ENCODE measurements around the gene ZBED4. TPM values are rescaled to one million over a fixed set of nuclear protein-coding genes. Genes with fewer than 3 reads are reported as not detected.

The ZBED4 gene
- total RNA-seq, 4 donors from 2014 or later, result 11.9 to 19.4 (median 18.2) TPM

DNA sequence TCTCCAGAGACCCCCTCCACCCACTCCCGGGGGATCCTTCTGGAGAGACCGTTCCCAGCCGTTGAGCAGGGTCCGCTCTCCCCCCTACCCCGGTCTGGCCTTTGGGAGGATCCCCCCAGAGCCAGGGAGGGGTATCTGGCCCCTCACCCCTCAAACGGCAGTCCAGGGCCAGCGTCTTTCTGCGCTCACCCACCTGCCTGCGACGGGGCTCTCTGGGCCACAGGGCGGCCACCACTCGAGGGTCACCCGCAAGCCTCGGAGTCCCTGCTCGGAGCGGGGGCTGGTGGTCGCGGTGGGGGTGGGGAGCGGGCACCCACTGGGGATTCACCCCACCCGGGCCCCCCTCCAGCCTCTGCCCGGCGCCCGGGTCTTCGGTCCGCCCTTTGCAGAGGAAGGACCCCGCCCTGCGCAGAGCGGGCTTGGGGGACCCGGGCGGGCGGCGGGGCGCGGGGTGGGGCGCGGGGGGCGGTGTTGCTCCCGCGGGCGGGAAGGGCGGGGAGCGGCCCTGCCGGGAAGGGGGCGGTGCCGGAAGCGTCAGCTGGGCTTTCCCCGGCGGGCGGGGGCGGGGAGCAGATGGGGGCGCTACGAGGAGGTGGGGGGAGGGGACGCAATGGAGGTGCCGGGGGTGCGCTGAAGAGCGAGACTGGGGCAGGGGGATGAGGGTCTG lies 81.4 kb downstream of the ZBED4 start:
- H3K27me3 ChIP-seq, result no peaks in the 10 kb centered on the region
- H3K36me3 ChIP-seq, result no peaks in the 10 kb centered on the region
- WGBS, result 0% methylated on average over 2 of the region's 56 CpGs
- peak overlapping the region; percentile 61 for H3K4me3 ChIP-seq
- peaks cover 86% of the 10 kb centered on the region for H3K4me1 ChIP-seq
- peak overlapping the region; percentile 98 for H3K27ac ChIP-seq
- TF ChIP-seq POLR2A (IDR thresholded peaks at IDR 0.05) (peak in 1 of 2 donors; percentile 6), POLR2AphosphoS5 (IDR thresholded peaks at IDR 0.05) (no peak)
- no peak for DNase-seq (ENCODE audit: low spot score in 2 of 2)
- no peaks in the 10 kb centered on the region for H3K9me3 ChIP-seq

DNA sequence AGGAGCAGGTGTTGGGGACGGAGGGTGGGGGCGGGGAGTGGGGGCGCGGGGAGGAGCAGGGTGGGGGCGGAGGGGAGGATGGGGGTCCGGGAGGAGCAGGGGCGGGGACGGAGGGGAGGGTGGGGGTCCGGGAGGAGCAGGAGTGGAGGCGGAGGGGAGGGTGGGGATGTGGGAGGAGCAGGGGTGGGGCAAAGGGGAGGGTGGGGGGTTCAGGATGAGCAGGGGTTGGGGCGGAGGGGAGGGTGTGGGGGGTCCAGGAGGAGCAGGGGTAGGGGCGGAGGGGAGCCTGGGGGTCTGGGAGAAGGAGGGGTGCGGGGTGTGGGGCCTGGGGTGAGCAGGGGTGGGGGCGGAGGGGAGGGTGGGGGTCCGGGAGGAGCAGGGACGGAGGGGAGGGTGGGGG lies 81.9 kb downstream of the ZBED4 start:
- TF ChIP-seq EP300 (IDR thresholded peaks at IDR 0.05) (no peak), POLR2A (IDR thresholded peaks at IDR 0.05) (no peak), POLR2AphosphoS5 (IDR thresholded peaks at IDR 0.05) (no peak)
- TF ChIP-seq, protein P1, sequence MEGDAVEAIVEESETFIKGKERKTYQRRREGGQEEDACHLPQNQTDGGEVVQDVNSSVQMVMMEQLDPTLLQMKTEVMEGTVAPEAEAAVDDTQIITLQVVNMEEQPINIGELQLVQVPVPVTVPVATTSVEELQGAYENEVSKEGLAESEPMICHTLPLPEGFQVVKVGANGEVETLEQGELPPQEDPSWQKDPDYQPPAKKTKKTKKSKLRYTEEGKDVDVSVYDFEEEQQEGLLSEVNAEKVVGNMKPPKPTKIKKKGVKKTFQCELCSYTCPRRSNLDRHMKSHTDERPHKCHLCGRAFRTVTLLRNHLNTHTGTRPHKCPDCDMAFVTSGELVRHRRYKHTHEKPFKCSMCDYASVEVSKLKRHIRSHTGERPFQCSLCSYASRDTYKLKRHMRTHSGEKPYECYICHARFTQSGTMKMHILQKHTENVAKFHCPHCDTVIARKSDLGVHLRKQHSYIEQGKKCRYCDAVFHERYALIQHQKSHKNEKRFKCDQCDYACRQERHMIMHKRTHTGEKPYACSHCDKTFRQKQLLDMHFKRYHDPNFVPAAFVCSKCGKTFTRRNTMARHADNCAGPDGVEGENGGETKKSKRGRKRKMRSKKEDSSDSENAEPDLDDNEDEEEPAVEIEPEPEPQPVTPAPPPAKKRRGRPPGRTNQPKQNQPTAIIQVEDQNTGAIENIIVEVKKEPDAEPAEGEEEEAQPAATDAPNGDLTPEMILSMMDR (IDR thresholded peaks at IDR 0.05), result no peak
- H3K27me3 ChIP-seq, result no peaks in the 10 kb centered on the region
- DNase-seq (ENCODE audit: low spot score in 2 of 2), result no peak
- H3K4me1 ChIP-seq, result peaks cover 80% of the 10 kb centered on the region
- 17% methylated on average over 1 of the region's 16 CpGs for WGBS
- no peaks in the 10 kb centered on the region for H3K9me3 ChIP-seq
- H3K36me3 ChIP-seq, result no peaks in the 10 kb centered on the region
- peak overlapping the region; percentile 61 for H3K4me3 ChIP-seq
- H3K27ac ChIP-seq, result peak overlapping the region; percentile 98

DNA sequence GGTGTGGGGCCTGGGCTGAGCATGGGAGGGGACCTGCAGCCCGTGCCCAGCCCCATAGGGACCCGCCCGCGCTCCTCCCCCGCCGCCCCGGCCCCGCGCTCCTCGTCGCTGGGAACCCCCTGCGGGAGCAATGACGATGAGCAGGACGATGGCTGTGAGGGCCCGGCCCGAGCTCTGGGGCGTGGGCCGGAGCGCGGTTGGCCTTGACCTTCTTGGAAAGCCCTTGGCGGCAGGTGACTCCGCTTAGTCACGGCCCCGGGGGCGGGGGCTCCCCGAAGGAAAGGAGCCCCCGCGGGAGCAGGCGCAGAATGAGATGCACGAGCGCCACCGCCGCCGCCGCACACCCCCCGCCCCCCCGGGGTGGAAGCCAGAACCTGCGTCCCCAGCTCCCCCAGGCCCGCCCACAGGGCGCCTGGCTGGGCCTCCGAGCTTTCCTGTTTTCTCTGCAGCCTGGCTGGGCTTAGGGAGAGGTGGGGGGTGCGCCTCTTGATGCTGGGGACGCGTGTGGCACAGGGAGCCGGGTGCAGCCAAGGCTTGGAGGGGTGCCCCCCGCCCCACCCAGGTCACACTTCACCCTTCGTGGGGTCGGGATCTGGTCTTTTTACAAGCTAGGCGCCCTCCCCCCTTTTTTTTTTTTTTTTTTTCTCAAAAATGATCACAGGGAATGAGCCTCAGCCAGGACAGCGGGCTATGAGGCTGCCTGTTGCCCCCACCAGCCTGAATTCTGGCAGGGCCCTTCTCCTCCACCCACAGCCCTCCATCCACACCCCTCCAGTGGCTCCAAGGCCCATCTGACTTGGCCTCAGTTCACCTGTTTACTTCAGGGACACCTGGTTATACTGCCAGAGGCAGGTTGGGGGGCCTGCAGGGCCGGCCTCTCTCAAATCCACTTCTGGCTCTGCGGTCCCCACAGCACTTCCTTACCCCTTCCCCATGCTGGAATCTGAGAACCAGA lies 82.7 kb downstream of the ZBED4 start:
- peaks cover 73% of the 10 kb centered on the region for H3K4me1 ChIP-seq
- peak overlapping the region; percentile 61 for H3K4me3 ChIP-seq
- H3K9me3 ChIP-seq, result no peaks in the 10 kb centered on the region
- 9% methylated on average over 15 of the region's 52 CpGs for WGBS
- H3K27me3 ChIP-seq, result no peaks in the 10 kb centered on the region
- H3K27ac ChIP-seq, result peak overlapping the region; percentile 98
- peak; percentile 95 for DNase-seq (ENCODE audit: low spot score in 2 of 2)
- no peaks in the 10 kb centered on the region for H3K36me3 ChIP-seq
- peak in 2 of 3 donors; percentile 63 to 80 for TF ChIP-seq POLR2AphosphoS5 (IDR thresholded peaks at IDR 0.05)
- TF ChIP-seq POLR2A (IDR thresholded peaks at IDR 0.05), result no peak
- TF ChIP-seq, protein P1 (IDR thresholded peaks at IDR 0.05), result no peak

DNA sequence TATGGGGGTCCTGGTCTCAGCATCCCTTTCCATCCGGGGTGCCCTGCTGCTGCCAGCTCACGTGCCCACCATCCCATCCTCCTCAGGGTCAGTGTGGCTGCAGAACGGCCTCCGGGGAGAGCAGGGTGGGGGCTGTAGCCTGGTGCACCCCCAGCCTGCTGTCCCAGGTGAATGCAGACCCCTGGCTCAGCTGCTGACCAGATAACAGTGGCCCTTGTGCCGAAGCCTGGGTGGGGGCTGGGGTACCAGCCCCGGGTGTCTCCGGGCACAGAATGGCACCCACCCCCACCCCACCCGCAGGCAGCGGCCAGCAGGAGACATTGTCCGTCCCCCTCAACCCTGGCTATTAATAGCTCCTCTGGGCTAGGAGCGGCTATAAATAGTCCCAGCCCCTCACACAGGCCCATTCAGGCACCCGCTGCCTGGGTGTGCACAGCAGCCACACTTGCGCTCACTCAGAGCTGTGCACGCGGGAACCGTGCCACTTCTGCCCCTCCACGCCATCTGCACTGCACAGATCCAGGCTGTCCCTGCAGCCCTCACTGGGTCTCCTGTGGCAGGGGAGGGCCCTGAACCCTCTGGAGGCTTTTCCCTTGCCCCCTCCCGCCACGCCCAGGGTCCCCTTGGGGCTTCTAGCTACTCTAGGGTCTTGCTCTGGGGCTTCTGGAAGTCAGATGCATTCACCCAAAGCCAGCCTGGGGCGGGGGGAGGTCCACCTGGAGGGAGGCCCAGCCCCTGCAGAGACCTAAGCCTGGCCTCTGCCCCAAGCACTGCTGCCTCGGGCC lies 83.5 kb downstream of the ZBED4 start:
- Histone ChIP-seq H3K4me3 (peak overlapping the region; percentile 61), H3K36me3 (no peaks in the 10 kb centered on the region), H3K9me3 (no peaks in the 10 kb centered on the region), H3K4me1 (peaks cover 65% of the 10 kb centered on the region), H3K27ac (peak overlapping the region; percentile 98), H3K27me3 (no peaks in the 10 kb centered on the region)
- TF ChIP-seq POLR2A (IDR thresholded peaks at IDR 0.05), result no peak
- TF ChIP-seq, protein P1 (IDR thresholded peaks at IDR 0.05), result no peak
- TF ChIP-seq EP300 (IDR thresholded peaks at IDR 0.05), result no peak
- TF ChIP-seq POLR2AphosphoS5 (IDR thresholded peaks at IDR 0.05), result no peak
- WGBS, result 73% methylated on average over 9 of the region's 21 CpGs
- no peak for DNase-seq (ENCODE audit: low spot score in 2 of 2)

DNA sequence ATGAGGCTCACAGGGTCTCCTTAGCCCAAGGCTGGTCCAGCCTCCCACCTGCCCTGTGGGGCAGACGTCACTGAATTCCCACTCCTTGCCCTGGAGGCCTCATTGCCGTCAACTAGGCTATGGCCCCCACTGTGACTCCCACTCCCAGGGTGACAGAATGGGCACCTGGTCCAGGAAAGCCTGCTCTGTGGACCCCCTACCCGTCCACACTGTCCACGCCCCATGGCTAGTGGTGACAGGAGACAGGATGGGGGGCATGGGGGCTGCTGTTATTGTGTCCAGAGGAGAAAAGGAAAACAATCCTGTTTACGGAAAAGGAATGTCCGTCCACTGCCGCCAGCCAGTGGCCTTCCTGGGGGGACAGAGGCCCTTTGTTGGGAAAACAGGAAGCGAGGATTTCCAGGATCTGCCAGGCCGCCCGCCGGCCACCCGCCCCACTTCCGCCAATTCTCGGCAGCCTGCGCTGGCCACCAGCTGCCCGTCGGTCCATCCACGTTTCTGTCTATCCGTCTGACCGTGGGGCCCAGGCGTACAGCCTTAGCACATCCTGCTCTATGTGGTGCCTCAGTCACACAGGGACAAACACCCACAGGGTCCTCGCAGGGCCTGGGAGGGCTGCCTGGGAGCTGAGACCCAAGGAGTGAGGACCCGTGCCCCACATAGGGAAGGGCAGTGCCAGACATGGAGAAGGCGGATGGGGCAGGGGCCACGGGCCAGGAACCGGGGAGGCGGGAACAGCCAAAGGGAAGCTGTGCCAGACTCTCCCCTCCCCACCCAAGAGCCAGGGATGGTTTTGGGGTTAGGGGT lies 84.3 kb downstream of the ZBED4 start:
- no peak for DNase-seq (ENCODE audit: low spot score in 2 of 2)
- Histone ChIP-seq H3K4me3 (no peak overlapping the region), H3K4me1 (peaks cover 57% of the 10 kb centered on the region)

More for the DNA sequence above, 84.3 kb downstream of the ZBED4 start:
- TF ChIP-seq POLR2AphosphoS5 (IDR thresholded peaks at IDR 0.05) (peak in 1 of 3 donors; percentile 79), POLR2A (IDR thresholded peaks at IDR 0.05) (no peak), EP300 (IDR thresholded peaks at IDR 0.05) (no peak)
- TF ChIP-seq, protein P1 (IDR thresholded peaks at IDR 0.05), result no peak
- no peaks in the 10 kb centered on the region for H3K36me3 ChIP-seq
- peak overlapping the region; percentile 98 for H3K27ac ChIP-seq
- WGBS, result 80% methylated on average over 12 of the region's 27 CpGs
- no peaks in the 10 kb centered on the region for H3K27me3 ChIP-seq
- H3K9me3 ChIP-seq, result no peaks in the 10 kb centered on the region
